GM19239 (cell line): Measurements from ENCODE around the gene PHRF1.
A peak's percentile ranks its signal among the peaks of the same experiment; 100 is the strongest.

Experiments used
- DNase-seq: peaks from one replicate; pipeline ENCODE4 v3.0.0; 2011; ENCODE audit warnings: low spot score; ENCODE audit not compliant: insufficient read length
- FAIRE-seq: peaks from 2 replicates; lab custom pipeline; 2011; peaks lifted over from hg19 to GRCh38; lab: Jason Lieb, UNC

PHRF1 gene

GRCh38 chr11:611001-611996 lies 35.0 kb downstream of the PHRF1 start:
- no peak for DNase-seq
- FAIRE-seq: no peak

- no peak for DNase-seq
- peak; percentile 72 for FAIRE-seq
These were observed 36.1 kb downstream of the PHRF1 start for GRCh38 chr11:612201-612960.

GRCh38 chr11:612961-613300 lies 36.7 kb downstream of the PHRF1 start:
- no peak for FAIRE-seq
- no peak for DNase-seq

- FAIRE-seq: peak; percentile 68
- DNase-seq: no peak
These were observed 37.2 kb downstream of the PHRF1 start for GRCh38 chr11:613369-613968.

- no peak for DNase-seq
- no peak for FAIRE-seq
These were observed 37.9 kb downstream of the PHRF1 start for GRCh38 chr11:614021-614622.

GRCh38 chr11:614623-615503 lies 38.6 kb downstream of the PHRF1 start:
- DNase-seq (no peak), FAIRE-seq (no peak)

- peak; percentile 99 for FAIRE-seq
- peak; percentile 98 for DNase-seq
These were observed 39.4 kb downstream of the PHRF1 start, which contains the start of gene IRF7 for GRCh38 chr11:615504-616319. IRF7 (minus strand) TSS chr11:615950; CDS start chr11:615364, 586 bp downstream.

- FAIRE-seq: no peak
- DNase-seq: no peak
These were observed 40.3 kb downstream of the PHRF1 start for GRCh38 chr11:616320-617198.

- no peak for DNase-seq
- no peak for FAIRE-seq
These were observed 41.1 kb downstream of the PHRF1 start for GRCh38 chr11:617199-617911.

GRCh38 chr11:617912-618682 lies 41.8 kb downstream of the PHRF1 start:
- FAIRE-seq (no peak), DNase-seq (no peak)

- no peak for FAIRE-seq
- DNase-seq: no peak
These were observed 42.8 kb downstream of the PHRF1 start for GRCh38 chr11:618856-619627.

- no peak for FAIRE-seq
- DNase-seq: no peak
These were observed 43.4 kb downstream of the PHRF1 start for GRCh38 chr11:619628-620050.

GRCh38 chr11:620201-620600 lies 43.9 kb downstream of the PHRF1 start:
- FAIRE-seq (no peak), DNase-seq (no peak)

- DNase-seq (no peak), FAIRE-seq (no peak)
These were observed 44.9 kb downstream of the PHRF1 start for GRCh38 chr11:620935-621814.

- no peak for FAIRE-seq
These were observed 45.6 kb downstream of the PHRF1 start for GRCh38 chr11:621838-622237.

More at GRCh38 chr11:621838-622237, 45.6 kb downstream of the PHRF1 start:
- no peak for DNase-seq
